ENCODE measurements around the gene TTC12.
A peak's percentile ranks its signal among the peaks of the same experiment; 100 is the strongest.

The TTC12 gene

GRCh38 chr11:113314389-113315301 lies at the start of gene TTC12:
Gene TTC12, plus strand, starts transcription at chr11:113314583. Its CDS starts 1,675 bp downstream, at chr11:113316258.
- DNase-seq (ENCODE audit: low read depth) = peak; percentile 83

DNA sequence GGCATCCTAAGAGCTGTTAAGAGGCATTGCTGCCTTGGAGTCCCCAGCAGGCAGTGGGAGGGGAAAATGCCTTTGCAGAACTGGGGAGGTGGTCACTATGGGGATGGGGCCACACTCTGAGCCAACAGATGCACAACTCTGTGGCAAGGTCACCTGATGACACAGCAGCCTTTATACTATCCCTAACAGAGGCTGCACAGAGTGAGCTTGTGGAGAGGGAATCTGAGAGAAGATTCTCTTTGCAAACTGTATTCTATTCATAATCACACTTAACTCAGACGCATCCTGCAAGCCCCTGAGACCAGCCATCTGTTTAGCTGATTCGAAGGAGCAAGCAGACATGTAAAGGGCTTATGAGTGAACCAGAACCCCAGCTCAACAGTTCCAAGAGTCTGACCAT lies 49.0 kb upstream of the TTC12 start:
- no peak for DNase-seq (ENCODE audit: low read depth)

DNA sequence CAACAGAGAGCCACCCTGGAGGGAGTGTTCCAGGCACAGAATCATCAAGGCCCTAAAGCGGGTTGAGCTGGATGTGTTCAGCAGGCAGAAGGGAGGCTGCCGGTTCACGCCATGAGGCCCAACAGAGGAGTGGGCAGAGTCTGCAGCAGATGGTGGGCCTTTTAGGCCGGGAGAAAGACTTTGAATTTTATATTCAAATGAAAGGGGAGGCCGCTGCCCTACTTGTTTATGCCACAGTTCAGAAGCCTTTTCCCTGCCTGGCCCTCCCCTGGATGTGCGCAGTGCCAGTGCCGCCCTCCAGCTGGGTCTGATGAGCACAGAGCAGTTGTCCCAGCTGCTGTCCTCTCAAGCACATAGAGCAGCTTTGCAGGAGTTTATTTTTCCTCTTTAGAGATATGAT lies 46.9 kb upstream of the TTC12 start:
- DNase-seq (ENCODE audit: low read depth) = no peak

DNA sequence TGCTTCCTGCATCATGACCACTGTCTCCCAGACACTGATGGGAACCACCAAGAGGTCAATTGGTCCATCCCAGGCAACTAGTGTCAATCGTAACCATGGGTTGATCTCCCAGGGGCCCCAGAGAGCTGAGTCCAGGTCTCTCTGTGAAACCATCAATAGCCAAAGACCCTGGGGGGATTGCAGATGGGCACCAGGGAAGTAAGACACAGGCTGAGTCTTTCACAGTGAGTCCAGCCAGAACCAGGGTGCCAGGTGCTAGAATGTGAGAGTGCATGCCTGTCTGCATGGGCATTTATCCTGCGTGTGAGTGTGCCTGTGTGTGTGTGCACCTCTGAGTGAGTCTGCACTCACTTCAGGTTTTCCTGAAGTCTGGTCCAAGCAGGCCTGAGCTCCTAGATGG lies 45.3 kb upstream of the TTC12 start:
- no peak for DNase-seq (ENCODE audit: low read depth)

DNA sequence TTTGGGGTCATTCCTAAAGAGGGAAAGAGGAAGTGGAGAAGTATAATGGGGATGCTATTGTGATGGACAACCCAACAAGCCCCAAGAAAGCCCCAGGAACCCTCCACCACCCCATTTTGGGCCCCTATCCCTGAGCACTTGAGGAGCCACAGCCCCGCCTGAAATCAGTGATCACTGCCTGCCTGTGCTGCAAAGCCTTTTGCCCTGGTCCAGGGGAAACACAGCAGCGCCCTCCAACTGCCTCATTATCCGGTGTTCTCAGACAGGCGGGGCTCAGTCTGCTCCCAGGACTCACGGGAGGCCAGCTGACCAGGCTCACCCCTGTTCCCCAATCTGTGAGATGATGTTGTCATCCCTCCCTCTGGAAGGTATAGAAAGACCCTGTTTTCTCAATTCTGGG lies 44.7 kb upstream of the TTC12 start:
- no peak for DNase-seq (ENCODE audit: low read depth)

- DNase-seq (ENCODE audit: low read depth) = no peak
Measured at GRCh38 chr11:113270080-113270479, 44.3 kb upstream of the TTC12 start.

DNA sequence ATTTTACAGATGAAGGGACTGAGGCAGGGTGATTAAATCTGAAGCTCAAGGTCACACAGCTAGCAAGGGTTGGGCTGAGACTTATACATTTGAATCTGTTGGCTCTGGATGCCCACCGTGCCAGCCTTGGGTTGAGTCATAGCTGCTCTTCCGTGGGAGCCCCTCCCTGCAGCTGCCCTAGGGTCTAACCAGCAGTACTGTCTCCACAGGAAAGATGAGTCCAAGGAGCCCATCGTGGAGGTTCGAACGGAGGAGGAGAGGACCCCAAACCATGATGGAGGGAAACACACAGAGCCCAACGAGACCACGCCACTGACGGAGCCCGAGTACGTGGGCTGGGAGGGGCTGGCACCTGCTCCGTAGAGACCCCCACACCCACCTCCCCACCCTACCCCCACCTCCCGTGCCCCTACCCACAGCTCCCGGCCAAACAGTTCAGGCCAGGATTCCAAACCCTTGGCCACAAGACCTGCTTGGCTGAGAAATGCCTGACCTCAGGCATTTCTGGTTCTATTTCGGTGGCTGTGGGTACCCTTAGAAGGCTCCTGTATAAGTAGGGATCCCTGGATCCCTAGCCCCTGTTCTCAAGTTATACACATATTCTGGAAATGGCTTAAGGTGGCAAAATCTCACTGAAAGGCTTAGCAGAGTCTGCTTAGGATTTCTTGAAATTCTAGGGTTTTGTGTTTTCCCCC lies 42.7 kb upstream of the TTC12 start:
- no peak for DNase-seq (ENCODE audit: low read depth)

GRCh38 chr11:113272281-113272680 lies 42.1 kb upstream of the TTC12 start:
- no peak for DNase-seq (ENCODE audit: low read depth)

DNA sequence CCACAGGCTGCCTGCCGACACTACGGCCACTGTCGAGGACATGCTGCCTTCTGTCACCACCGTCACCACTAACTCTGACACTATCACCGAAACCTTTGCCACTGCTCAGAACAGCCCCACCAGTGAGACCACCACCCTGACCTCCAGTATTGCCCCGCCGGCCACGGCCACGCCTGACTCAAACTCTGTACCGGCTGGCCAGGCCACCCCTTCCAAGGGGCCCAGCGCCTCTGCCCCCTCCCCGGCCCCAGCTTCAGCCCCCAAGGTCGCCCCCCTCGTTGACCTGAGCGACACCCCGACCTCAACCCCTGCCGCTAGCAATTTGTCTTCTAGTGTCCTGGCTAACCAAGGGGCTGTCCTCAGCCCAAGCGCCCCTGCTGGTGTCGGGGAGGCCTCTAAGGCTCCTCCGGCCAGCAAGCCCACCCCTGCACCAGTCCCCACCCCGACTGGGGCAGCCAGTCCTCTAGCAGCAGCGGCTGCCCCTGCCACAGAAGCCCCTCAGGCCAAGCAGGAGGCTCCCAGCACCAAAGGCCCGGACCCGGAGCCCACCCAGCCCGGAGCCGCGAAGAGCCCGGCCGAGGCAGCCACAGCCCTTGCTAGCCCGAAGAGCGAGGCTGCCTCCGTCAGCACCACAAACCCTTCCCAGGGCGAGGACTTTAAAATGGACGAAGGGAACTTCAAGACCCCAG lies 41.3 kb upstream of the TTC12 start:
- no peak for DNase-seq (ENCODE audit: low read depth)

DNA sequence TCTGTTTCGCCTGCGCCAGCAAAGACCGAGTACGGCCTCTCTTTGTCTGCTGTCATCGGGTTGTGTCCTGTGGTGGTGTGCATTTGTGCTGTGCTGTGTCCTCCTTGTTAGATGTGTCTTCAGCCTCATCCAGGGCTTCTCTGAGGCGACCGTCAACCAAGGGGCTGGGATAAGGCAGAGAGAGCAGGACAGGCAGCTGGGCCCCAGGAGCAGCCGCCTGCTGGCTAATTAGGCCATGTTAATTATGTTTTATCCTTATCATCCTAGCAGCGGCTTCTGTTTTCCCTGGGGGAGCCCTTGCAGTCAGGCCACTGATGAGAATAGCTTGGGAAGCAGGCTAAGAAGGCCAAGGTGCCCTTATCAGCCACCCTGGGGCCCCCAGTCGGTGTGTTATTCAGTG lies 40.7 kb upstream of the TTC12 start:
- no peak for DNase-seq (ENCODE audit: low read depth)

- no peak for DNase-seq (ENCODE audit: low read depth)
Measured at GRCh38 chr11:113274713-113275582, 39.4 kb upstream of the TTC12 start.

GRCh38 chr11:113275602-113276001 lies 38.8 kb upstream of the TTC12 start:
- no peak for DNase-seq (ENCODE audit: low read depth)

DNA sequence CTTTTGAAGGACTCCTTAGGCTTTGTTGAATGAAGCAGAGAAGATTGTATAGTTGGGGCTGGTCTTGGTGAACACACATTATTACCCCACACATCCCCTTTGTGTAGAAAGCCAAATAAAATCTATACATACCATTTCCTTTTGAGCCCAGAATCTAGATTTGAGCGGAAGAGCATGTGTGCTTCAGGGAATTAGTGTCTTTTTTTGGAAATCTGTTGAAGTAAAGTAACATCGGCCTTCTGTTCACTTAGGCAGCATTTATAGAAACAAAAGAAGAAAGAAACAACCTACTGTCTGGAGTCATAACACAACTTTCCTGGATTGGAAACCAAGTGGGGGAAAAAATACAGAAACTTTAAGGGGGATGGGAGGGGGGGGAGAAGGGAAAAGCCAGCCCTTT lies 37.9 kb upstream of the TTC12 start:
- no peak for DNase-seq (ENCODE audit: low read depth)

DNA sequence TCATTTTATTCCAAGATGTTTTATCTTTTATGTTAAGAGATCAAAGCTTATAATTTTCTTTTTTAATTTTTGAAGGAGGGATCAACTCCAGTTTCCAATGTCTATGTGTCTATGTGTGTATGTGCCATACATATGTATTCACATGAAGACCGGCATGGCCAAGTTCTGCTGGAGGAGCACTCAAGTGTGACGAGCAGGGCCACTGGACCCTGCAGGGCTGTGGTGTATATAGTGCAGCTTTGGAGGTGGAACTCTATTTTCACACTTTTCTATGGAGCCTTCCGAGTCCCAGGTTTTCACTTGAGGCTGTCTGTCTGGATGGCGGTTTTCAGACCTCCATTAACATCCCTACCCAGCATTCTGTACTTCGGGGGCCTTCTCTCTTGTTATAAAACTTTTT lies 36.5 kb upstream of the TTC12 start:
- DNase-seq (ENCODE audit: low read depth) = no peak

DNA sequence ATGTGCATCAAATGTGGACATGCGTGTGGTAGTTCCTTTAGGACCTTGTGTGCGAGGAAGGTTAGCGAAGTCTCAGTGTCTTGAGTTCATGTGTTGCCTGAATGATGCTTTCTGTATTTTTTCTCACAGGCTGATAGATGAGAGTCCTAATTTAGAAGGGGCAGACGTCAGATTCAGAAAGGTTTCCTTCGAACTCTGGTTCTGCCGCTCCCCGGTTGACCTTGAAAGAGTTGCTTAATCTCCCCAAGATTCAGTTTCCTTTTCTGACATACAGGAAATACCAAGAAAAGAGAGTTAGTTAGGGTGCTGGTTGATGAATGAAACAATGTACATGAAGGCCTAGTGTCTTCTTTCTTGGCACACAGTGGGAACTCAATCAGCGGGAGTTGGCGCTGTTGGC lies 35.9 kb upstream of the TTC12 start:
- no peak for DNase-seq (ENCODE audit: low read depth)

GRCh38 chr11:113278925-113279324 lies 35.5 kb upstream of the TTC12 start:
- DNase-seq (ENCODE audit: low read depth) = no peak

DNA sequence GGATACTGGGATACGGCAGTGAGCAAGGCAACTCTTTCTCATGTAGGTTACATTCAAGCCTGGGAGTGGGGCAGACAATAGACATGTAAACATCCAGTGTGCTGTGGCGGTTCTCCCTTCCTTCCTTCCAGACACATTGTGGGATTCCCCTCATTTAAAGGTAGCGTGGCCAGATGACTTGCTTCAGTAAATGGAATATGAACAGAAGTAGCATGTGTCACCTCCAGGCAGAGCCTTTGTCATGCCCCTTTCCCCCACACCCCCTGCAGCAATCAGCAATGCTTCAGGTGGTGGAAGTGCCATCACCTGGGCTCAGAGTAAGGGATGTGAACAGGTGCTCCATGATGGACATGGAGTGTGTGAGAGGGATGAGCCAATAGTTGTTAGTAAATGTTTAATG lies 34.8 kb upstream of the TTC12 start:
- no peak for DNase-seq (ENCODE audit: low read depth)

- DNase-seq (ENCODE audit: low read depth) = no peak
Measured at GRCh38 chr11:113281052-113281725, 33.2 kb upstream of the TTC12 start.

- DNase-seq (ENCODE audit: low read depth) = no peak
Measured at GRCh38 chr11:113282898-113283437, 31.4 kb upstream of the TTC12 start.

GRCh38 chr11:113283881-113284280 lies 30.5 kb upstream of the TTC12 start:
- DNase-seq (ENCODE audit: low read depth) = no peak

GRCh38 chr11:113286009-113286408 lies 28.4 kb upstream of the TTC12 start:
- no peak for DNase-seq (ENCODE audit: low read depth)
